ENCODE data around the gene PTPN13. TPM values are rescaled to one million over a fixed set of nuclear protein-coding genes. Genes with fewer than 3 reads are reported as not detected.
"Not testable (repeated sequence)": the region's sequence is repeated elsewhere in the genome, so short reads cannot be mapped to it uniquely, and the experiment has no call there.

Gene PTPN13
- total RNA-seq, 2 donors from 2014 or later: 4.3 to 4.8 TPM

DNA sequence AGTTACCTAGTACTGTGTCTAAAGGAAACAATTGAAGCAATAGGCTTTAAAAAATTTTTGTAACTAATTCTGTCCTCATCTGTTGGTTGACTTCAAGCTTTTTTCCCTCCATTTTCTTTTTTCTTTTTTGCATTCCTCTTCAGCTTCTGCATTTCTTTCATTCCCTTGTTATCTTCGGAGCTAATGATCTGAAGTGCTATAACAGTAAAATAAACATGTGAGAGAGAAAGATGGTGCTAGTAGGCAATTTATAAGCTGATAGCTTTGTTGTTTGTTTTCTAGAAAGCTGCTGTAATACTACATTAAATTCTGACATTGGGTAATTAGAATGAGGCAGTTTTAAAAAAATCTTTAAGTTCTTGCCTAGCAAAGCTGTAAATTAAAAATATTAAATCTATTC lies 37.1 kb downstream of the PTPN13 start:
- DNase-seq: no peak
- no peak for ATAC-seq
- intact Hi-C loops (cut with DNase I, micrococcal nuclease): no loop called here

DNA sequence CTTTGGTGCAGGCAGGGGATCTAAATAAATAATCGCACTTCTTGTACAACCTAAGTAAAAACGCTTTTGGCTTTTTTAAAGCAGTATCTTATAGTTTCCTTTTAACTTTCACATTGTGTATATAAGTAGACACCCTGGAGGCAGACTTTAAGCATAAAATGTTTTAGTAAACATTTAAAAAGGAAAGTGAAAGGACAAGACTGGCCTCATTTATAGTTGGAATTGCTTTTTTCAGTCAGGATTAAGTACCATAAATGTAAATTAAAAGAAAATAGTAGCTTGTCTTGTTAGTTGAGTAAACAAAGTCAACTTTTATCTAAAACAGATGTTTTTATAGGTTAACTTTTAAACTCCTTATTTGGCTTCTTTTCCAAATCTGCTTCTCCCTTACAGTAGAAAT lies 39.7 kb downstream of the PTPN13 start:
- intact Hi-C loops (cut with DNase I, micrococcal nuclease): no loop called here
- no peak for DNase-seq

DNA sequence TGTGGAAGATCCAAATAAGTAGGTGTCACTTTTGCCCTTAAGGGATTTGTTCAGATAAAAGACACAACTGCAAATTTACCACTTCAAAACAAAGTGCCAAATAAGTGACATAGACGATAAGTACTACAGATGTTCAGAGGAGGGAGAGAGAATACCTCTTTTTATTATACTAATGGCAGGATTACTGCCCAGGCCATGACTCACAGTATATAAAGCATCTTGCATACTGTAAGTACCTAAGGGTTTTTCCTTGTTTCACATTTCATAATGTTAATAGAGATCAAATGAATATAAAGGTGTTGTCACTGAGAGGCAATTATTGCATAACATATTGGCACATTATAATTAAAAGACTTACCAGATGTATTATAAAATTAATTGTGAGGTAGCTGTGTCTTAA lies 46.4 kb downstream of the PTPN13 start:
- intact Hi-C loops (cut with DNase I, micrococcal nuclease): no loop called here
- no peak for DNase-seq
- no peak for ATAC-seq

More for the DNA sequence above, 39.7 kb downstream of the PTPN13 start:
- no peak for ATAC-seq

DNA sequence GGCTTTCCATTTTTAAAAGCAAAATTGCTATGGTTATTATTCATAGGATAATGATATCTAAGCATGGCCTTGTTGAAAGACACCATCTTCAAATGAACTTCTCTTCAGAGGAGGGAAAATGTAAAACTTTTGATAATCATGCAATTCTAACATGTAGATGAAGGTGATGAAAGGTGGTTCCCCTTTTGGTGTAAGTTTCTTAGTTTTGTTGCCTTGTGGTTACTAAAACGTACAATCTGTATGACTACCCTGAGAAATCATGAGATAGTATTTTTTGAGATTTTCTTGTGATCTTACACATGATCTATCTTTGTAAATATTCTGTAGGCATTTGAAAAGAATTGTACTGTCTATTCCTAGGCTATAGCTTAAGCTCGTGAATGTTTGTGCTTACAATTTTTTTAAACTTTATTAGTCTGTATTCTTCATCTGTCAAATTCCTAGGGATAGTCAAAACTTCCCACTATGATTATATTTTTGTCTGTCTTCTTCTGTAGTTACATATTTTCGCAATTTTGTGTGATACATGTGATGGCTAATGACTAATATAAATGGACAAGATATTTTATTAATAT lies 47.5 kb downstream of the PTPN13 start:
- DNase-seq (no peak), ATAC-seq (no peak)
- intact Hi-C loops (cut with DNase I, micrococcal nuclease): no loop called here

DNA sequence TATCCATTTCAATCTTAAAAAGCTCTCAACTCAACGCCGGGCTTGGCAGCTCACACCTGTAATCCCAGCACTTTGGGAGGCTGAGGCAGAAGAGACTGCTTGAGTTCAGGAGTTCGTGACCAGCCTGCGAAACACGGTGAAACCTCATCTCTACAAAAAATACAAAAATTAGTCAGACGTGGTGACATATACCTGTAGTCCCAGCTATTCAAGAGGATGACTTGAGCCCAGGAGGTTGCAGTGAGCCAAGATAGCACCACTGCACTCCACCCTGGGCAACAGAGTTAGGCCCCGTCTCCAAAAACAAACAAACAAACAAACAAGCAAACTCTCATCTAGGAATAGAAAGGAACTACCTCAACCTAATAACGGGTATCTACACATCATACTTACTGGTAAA lies 50.8 kb downstream of the PTPN13 start:
- intact Hi-C loops (cut with DNase I, micrococcal nuclease): no loop called here
- no peak for ATAC-seq
- no peak for DNase-seq

DNA sequence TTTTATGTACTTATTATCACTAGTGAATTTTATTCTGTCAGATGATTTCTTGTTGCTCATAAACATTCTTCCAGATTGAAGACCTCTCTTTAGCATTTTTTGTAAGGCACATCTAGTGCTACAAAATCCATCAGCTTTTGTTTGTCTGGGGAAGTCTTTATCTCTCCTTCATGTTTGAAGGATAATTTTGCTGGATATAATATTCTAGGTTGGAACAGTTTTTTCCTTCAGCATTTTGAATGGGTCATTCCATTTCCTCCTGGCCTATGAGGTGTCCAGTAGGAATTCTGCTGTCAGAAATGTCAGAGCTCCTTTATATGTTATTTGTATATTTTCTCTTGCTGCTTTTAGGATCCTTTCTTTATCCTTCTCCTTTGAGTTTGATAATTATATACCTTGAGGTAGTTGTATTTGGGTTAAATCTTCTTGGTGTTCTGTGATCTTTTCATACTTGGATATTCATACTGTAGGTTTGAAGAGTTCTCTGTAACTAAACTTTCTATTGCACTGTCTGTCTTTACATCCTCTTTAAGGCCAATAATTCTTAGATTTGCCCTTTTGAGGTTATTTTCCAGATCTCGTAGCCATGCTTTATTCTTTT lies 58.3 kb downstream of the PTPN13 start:
- intact Hi-C loops (cut with DNase I, micrococcal nuclease): no loop called here
- DNase-seq (no peak), ATAC-seq (no peak)

DNA sequence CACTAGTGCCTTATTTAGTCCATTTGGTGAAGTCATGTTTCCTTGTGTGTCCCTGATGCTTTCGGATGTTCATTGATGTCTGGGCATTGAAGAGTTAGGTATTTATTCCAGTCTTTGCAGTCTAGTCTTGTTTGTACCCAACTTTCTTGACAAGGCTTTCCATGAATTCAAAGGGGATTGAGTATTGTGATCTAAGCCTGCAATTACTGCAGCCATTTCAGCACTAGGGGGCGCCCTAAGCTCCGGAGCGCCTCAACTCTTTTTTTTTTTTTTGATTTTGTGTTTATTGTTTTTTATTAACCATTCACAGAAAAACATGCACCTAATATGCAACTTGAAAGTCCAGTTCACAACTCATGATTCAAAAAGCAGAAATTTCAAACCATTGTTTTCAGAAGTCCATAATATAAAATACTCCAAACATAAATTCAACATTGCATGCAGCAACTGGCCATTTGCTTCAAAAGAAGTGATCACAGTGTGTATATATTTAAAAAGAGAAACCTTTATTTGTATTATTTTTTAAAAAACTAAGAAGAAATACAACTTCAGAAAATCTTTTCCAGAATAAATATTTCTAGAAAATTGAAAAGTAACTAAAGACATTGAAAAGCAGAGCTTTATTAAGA lies 59.2 kb downstream of the PTPN13 start:
- ATAC-seq (no peak), DNase-seq (peak in 1 of 2 donors; percentile 40)
- intact Hi-C loops (cut with DNase I, micrococcal nuclease): no loop called here

DNA sequence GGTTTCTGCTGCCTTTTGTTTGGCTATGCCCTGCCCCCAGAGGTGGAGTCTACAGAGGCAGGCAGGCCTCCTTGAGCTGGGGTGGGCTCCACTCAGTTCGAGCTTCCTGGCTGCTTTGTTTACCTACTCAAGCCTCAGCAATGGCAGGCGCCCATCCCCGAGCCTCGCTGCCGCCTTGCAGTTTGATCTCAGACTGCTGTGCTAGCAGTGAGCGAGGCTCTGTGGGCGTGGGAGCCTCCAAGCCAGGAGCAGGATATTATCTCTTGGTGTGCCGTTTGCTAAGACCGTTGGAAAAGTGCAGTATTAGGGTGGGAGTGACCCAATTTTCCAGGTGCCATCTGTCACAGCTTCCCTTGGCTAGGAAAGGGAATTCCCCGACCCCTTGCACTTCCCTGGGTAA lies 62.7 kb downstream of the PTPN13 start:
- ATAC-seq; intact Hi-C loops (cut with DNase I, micrococcal nuclease); DNase-seq: not testable (repeated sequence)

DNA sequence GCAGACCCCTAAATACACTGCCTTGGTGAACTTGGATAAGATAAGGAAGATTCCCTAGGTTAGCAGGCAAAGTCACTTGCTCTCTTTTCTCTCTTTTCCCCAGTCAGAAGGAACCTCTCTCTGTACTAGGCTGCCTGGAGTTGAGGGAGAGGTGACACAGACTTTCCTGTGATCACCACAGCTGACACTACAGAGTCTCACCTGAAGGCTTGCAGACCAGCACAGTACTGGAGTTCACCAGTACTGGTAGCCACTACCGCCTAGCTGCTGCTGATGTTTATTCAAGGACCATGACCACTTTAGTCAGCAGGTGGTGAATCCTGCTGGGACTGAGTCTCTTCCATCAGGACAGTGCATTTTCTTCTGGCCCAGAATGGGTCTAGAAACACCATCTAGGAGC lies 63.3 kb downstream of the PTPN13 start:
- DNase-seq: no peak
- intact Hi-C loops (cut with DNase I, micrococcal nuclease): no loop called here
- ATAC-seq: no peak

DNA sequence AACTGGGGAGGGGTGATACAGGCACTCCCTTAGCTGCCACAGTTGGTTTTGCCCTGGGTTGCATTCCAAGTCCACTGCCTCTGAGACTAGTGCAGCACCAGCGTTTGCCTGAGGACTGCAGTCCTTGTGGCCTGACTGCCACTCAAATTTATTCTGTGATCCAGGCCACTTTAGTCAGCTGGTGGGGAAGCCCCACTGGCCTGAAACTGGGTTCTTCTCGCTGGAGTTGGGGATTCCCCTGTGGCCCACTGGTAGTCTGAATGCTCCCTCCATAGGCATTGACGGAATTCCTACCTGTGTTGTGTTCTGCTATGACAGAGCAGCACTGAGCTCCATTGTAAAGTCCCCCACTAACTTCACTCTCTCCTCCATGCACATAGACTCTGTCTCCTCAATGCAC lies 63.8 kb downstream of the PTPN13 start:
- ATAC-seq: no peak
- DNase-seq: no peak
- intact Hi-C loops (cut with DNase I, micrococcal nuclease): no loop called here

DNA sequence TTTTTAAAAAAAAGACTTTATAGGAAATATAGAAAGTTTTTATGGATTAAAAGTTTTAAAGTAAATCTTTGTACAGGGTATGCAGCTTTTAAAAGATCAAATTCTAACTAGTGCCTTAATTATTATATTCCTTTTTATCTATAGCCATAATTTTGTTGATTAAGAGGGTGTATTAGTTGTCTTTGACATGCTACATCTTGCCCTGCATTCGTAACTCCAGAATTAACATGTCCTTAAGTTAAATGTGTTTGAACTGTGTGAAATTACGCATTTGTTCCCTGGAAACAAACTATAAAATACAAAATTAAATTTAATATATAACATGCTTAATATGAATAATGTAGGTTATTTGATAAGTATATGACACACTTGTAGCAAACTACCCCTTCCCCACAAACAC lies 66.3 kb downstream of the PTPN13 start:
- intact Hi-C loops (cut with DNase I, micrococcal nuclease): no loop called here
- ATAC-seq (no peak), DNase-seq (no peak)

DNA sequence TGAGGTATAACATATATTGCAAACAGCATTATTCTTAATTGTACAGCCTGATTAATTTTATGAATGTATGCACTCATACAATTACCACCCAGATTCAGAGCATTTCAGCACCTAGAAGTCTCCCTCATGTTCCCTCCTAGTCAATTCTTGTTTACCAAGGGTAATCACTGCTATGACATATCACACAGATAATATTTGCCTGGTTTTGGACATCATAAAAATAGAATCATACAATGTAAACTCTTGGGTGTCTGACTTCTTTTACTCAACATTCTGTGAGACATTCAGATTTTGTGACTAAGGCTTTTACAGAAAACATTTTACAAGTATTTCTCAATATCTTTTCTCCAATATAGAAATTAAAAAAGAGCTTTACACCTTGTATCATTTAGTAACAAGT lies 66.9 kb downstream of the PTPN13 start:
- intact Hi-C loops (cut with DNase I, micrococcal nuclease): no loop called here
- ATAC-seq (no peak), DNase-seq (no peak)

DNA sequence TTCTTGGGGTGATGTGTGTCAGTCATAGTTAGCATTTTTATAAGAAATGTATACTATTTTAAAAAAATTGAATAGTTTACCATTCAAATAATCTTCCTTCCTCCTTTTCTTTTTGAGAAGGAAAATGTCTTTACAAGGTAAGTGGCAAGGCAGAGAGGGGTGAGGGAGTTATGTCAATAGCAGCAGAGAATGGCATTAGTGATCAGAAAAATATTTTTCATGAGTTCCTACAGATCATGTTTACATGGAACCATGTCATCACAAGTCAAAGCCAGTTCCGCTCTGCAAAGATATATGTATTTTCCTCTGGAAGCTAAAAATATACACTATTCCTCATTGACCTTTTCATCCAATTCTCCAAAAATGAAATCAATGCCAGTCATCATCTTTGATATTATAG lies 67.3 kb downstream of the PTPN13 start:
- intact Hi-C loops (cut with DNase I, micrococcal nuclease): no loop called here
- no peak for ATAC-seq
- no peak for DNase-seq

DNA sequence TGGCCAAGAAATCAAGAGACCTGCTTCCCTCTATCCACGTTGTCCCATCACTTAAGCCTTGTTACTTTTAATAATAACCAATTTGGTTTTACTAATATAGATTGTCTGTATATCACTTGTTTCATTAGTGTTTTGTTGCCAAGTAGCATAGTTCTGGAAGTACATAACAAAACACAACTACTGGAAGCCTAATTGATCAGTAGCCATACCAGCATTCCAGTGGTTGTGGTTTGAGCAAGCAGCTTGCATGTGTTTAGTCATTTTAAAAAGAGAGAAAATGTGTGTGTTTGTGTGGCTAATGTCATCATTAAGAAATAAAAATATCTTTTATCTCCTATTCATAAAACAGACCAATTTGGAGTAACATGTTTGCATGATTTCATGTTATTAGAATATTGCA lies 70.8 kb downstream of the PTPN13 start:
- ATAC-seq (no peak), DNase-seq (no peak)
- intact Hi-C loops (cut with DNase I, micrococcal nuclease): no loop called here

DNA sequence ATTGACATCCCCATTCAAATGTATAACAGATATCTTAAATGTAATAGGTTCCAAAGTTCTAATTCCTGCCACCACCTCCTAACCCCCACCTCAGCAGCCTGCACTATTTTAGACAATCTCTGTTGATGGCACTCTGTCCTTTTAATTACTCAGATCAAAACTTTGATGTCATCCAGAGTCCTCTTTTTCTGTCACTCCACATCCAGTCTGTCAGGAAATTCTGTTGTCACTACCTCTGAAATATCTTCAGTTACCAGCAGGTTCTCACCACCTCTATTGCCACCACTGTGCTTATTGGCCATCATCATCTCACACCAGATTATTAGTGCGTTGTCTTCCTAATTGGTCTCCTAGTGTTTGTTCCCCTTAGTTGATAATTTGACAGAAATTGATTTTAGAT lies 76.2 kb downstream of the PTPN13 start:
- intact Hi-C loops (cut with DNase I, micrococcal nuclease): no loop called here
- ATAC-seq: no peak
- no peak for DNase-seq

DNA sequence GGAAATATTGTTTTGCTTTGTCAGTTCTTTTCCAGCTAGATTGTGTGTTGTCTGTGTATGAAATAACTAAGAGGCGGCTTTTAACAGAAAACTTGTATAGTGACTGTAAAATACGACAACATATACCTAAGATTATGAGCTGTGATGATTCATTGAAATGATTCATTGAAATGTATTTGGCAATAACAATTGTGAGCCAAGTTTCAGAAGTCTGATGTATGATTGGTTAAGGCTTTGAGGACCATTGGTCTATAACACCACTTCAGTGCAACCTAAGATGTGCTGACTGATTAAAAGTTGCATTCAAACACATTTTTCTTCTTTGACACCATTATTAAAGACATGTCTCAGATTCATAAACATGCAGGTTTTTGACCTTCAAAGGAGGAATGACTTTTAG lies 76.6 kb downstream of the PTPN13 start:
- DNase-seq (no peak), ATAC-seq (no peak)
- intact Hi-C loops (cut with DNase I, micrococcal nuclease): no loop called here

DNA sequence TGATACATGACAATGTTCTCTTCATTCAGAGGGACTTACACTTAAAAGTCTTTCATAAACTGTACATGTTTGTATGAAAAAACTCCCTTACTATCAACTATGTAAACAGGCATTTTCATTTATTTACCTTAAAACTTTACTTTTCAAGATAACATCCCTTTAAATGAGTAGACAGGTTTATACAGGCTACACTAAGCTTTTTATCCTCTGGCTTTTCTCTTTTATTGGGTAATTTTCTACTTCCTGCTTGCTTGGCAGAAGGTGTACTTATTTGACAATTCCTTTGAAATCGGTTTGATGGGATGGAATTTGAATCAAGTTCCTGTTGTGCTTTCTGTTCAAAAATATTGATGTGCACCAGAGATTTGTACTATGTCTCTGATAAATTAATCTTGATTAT lies 81.4 kb downstream of the PTPN13 start:
- DNase-seq (no peak), ATAC-seq (peak; percentile 40)
- intact Hi-C loops (cut with DNase I, micrococcal nuclease): no loop called here

DNA sequence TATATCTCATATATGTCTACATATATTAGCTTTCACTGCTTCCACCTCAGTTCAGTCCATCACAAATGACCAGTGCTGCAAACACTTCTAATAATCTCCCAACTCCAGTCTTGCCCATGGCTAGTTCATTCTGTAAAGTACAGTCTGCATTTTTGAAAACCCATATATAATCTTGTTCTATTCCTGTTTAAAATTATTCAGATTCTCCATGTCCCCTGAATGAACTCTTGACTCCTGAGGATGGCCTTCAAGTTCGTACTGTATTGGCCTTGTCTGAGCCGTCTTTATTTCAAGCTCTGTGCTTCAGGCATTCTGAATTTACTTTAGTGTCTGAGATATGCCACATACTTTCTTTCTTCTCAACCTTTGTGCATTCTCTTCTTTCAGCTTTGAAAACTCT lies 84.7 kb downstream of the PTPN13 start:
- no peak for DNase-seq
- no peak for ATAC-seq
- intact Hi-C loops (cut with DNase I, micrococcal nuclease): no loop called here

DNA sequence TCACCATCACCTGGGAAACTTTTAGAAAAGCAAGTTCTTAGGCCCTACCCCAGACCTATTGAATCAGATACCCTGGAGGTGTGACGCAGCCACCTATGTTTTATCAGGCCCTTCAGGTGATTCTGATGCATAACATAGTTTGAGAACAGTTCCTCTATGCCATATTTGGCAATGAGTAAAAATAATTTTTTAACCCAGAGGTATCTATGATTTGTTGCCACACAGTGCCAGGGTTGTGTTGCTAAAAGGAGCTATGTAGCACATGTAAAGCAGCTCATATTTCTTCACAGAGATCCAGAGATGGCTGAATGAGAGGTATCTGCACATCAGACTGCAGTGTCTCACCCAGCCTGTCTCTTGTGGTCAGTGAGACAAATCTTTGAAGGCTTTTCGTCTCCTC lies 85.3 kb downstream of the PTPN13 start:
- intact Hi-C loops (cut with DNase I, micrococcal nuclease): no loop called here
- ATAC-seq (no peak), DNase-seq (no peak)

DNA sequence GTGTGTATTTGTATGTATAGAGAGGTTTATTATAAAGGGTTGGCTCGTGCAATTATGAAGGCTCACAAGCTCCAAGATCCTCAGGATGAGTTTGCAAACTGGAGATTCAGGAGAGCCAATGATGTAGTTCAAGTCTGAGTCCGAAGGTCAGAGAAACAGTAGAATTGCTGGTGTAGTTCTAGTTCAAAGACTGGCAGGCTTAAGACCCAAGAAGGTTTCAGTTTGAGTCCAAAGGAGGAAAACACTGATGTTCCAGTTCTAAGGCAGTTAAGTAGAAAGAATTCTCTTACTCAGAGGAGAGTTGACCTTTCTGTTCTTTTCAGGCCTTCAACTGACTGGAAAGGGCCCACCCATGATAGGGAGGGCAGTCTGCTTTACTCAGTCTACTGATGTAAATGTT lies 89.1 kb downstream of the PTPN13 start:
- no peak for DNase-seq

DNA sequence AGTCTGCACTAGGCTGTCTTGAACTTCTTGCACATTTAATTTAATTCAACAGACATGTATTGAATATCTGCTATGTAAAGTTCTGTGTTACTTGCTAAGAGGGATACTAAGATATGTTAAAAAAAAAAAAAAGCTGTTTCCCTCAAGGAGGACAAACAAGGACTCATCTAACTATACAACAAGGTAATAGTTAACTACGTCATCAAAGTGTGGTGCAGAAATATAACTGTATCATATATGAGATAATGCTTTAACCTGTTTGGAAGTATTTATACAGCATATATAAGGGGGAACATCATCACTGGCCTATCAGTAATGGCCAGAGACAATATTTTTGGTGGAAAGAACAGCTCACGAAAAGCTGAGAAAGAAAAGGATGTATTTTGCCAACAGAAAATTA lies 89.9 kb downstream of the PTPN13 start:
- ATAC-seq: no peak
- intact Hi-C loops (cut with DNase I, micrococcal nuclease): no loop called here
- DNase-seq: no peak

More for the DNA sequence above, 89.1 kb downstream of the PTPN13 start:
- intact Hi-C loops (cut with DNase I, micrococcal nuclease): no loop called here
- no peak for ATAC-seq

Measured in left colon (tissue), 2 donors.